Measurements from ENCODE around the gene RXYLT1.

- TF ChIP-seq CTCF (conservative IDR thresholded peaks at IDR 0.05 in 1 of 2, IDR thresholded peaks at IDR 0.05 in 1 of 2; ENCODE audit: low read depth in 1 of 2, low read length in 2 of 2) (no peak), EZH2 (IDR thresholded peaks at IDR 0.05; ENCODE audit: low read length, missing control alignments) (no peak)
Measured at GRCh38 chr12:63792338-63792737, 12.6 kb downstream of the RXYLT1 start.

Measured in fibroblast of lung (primary cell).